Neural progenitor cell (in vitro differentiated cells): ENCODE results near the gene IFNLR1.
"Not testable (repeated sequence)": the region's sequence is repeated elsewhere in the genome, so short reads cannot be mapped to it uniquely, and the experiment has no call there.

Source experiments
- EZH2 ChIP-seq: fragments of 200-600 bp; sonication (generic); IDR thresholded peaks from 2 replicates; pipeline ENCODE4 v1.6.1; 2017; ENCODE audit warnings: antibody characterized with exemption, mild to moderate bottlenecking, moderate library complexity
- TF ChIP-seq, protein P1 (sequence below): fragments of 200-600 bp; sonication (generic); IDR thresholded peaks from 2 replicates; pipeline ENCODE4 v1.5.1; 2017; ENCODE audit warnings: antibody characterized with exemption, mild to moderate bottlenecking

- TF ChIP-seq, protein P1, sequence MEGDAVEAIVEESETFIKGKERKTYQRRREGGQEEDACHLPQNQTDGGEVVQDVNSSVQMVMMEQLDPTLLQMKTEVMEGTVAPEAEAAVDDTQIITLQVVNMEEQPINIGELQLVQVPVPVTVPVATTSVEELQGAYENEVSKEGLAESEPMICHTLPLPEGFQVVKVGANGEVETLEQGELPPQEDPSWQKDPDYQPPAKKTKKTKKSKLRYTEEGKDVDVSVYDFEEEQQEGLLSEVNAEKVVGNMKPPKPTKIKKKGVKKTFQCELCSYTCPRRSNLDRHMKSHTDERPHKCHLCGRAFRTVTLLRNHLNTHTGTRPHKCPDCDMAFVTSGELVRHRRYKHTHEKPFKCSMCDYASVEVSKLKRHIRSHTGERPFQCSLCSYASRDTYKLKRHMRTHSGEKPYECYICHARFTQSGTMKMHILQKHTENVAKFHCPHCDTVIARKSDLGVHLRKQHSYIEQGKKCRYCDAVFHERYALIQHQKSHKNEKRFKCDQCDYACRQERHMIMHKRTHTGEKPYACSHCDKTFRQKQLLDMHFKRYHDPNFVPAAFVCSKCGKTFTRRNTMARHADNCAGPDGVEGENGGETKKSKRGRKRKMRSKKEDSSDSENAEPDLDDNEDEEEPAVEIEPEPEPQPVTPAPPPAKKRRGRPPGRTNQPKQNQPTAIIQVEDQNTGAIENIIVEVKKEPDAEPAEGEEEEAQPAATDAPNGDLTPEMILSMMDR = not testable (repeated sequence)
- not testable (repeated sequence) for TF ChIP-seq EZH2
These were observed 20.3 kb upstream of the IFNLR1 start for GRCh38 chr1:24207395-24207687.
